Dermis lymphatic vessel endothelial cell (primary cell): Measurements from ENCODE around the gene PTMA. TPM values are rescaled to one million over a fixed set of nuclear protein-coding genes. Genes with fewer than 3 reads are reported as not detected.

Source experiments
- total RNA-seq: library from RNA; depleted of rRNA; stranded (reverse); fragments of >200 nt; gene quantifications from 2 replicates; pipeline ENCODE4 v1.2.1, GENCODE V29; 2014

PTMA gene
- total RNA-seq: 968 and 1,468 TPM in 2 replicates

GRCh38 chr2:231707927-231708772 lies at the start of gene PTMA:
PTMA (plus strand) TSS chr2:231708525; CDS start chr2:231708707, 182 bp downstream.

Other genes with a start within 250 kb of the PTMA start
- gene NCL, start 244.0 kb upstream of the PTMA start, total RNA-seq: 131 and 231 TPM in 2 replicates
- gene NMUR1, start 178.1 kb upstream of the PTMA start, total RNA-seq: 0.11 TPM in 1 of 2 replicates, not detected in the other
- gene TEX44, start 115.7 kb upstream of the PTMA start, total RNA-seq: not detected in 2 replicates
- 19.1 and 22.3 TPM in 2 replicates for gene PDE6D, start 72.8 kb downstream of the PTMA start, total RNA-seq
- 11.7 and 13.5 TPM in 2 replicates for gene COPS7B, start 77.9 kb downstream of the PTMA start, total RNA-seq
- gene NPPC, start 217.9 kb downstream of the PTMA start, total RNA-seq: not detected in 2 replicates